Ecto neural progenitor cell (in vitro differentiated cells): ENCODE data around the gene AKR1C3.
"Not testable (repeated sequence)": the region's sequence is repeated elsewhere in the genome, so short reads cannot be mapped to it uniquely, and the experiment has no call there.

Experiments used
- DNase-seq: peaks from one replicate; pipeline ENCODE4 v3.0.0-alpha.2; 2018; ENCODE audit warnings: low spot score

The AKR1C3 gene

DNA sequence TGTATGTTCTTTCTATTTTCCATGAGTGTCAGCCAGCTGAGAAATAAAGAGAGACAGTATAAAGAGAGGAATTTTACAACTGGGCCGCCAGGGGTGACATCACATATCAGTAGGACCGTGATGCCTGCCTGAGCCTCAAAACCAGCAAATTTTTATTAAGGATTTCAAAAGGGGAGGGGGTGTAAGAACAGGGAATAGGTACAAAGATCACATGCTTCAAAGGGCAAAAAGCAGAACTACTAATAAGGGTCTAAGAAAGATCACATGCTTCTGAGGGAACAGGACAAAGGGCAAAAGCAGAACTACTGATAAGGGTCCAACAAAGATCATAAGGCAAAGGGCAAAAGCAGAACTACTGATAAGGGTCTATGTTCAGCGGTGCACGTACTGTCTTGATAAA is 43.5 kb downstream of the AKR1C3 start:
- not testable (repeated sequence) for DNase-seq

DNA sequence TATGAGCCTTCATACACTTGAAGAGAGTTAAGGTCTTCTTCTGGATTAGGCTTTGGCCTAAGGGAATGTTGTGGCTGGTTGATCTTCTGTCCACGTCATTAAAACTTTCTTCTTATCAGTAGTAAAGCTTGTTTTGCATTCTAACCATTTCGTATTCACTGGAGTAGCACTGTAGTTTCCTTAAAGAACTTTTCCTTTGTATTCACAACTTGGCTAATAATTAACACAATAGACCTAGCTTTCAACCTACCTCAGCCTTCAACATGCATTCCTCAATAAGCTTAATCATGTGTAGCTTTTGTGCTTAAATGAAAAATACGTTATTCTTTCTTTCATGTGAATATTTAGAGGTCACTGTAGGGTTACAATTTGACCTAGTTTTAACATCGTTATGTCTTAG is 48.0 kb downstream of the AKR1C3 start:
- no peak for DNase-seq

DNA sequence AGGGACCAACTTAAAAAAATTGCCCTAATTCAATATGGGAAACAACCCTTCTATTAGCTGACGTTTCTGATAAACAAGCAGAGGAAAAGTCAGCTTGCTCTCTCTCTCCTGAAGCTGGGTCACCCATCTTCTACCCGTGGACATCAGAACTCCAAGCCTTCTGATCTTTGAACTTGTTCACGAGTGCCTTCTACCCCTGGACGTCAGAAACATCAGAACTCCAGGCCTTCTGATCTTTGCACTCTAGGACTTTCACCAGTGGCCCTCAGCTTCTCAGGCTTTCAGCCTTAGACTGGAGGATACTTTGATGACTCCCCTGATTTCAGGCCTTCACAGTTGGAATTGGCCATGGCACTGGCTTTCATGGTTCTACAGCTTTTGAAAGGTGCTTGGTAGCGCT is 48.9 kb downstream of the AKR1C3 start:
- DNase-seq, result no peak

DNA sequence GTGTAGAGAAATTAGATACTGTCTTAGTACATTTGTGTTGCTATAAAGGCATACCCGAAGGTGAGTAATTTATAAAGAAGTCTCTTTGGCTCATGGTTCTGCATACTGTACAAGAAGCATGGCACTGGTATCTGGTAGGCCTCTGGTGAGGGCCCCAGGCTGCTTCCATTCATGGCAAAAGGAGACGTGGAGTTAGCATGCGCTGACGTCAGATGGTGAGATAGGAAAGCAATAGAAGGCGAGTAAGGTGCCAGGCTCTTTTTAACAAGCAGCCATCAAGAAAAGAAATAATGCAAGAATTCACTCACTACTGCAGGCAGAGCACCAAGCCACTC is 52.7 kb downstream of the AKR1C3 start:
- DNase-seq, result no peak

DNA sequence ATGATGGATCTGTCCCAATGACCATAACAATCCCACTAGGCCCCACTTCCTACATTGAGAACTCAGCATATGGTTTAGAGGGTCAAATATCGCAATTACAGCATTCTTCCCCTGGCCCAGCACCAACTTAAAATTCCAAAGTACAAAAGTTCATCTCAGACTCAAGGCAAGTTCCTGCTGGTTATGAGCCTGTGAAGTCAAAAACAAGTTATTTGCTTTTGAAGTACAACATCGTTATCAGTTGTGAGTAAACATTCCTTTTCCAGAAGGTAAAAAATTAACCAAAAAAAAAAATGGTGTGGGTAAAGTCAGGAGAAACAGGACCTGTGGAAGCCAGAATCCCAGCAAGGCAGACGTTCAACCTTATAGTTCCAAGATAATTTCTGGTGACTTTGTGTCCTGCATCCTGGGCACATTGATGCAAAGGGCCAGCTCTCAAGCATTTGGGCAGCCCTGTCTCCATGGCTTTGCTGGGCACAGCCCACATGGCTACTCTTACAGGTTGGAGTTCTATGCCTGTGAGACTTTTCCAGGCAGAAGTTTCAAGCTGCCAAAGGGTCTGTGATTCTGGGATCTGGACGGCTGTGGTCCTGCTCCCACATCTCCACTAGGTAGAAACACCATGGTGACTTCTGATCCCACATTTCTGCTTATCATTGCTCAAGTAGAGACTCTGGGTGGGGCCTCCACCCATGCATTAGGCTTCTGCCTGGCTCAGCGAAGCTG is 53.2 kb downstream of the AKR1C3 start:
- DNase-seq, result no peak

DNA sequence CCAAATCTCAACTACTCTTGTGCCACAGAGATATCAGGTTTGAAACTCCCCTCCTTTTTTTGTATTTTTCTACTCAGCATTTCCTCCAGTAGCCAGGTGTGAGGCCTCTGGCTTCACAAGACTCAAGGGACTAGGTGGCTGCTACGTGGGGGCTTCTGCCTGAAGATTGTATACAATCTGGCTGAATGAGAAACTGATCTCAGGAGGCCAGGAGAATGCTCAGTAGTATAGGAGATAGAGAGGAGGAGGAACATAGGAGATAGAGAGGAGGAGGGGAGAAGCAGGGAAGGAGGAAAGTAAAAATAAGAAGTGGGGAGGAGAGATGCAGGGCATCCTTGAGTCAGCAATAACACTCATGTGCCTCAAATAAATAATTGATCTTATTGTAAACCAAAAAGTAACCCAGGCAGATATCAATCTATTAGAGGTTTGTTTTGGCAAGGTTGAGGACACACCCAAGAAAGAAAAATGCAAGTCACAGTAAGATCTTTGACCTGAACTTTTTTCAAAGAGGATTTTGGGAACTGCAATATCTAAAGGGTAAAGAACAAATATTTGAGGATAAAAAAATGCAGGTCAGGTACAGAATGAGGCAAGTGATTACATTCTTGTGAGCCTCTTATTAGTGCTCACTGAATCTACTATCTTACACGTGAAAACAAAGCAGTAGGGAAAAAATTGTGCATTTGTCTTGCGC is 53.9 kb downstream of the AKR1C3 start:
- DNase-seq, result no peak

DNA sequence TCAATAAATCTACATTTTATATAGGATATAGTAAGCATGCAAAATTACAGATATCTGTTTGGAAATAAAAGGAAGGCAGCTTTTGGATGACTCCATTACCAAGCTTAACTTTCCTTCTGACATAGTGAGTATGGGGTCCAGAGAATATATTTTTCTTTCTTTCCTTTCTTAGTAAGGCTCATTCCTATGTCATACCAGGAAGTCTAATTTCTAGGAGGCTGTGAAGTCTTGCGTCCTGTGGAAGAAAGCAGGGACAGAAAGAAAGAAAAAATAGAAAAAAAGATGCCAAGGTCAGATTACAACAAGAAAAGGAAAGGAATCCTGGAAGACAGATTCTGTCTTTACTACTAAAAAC is 54.4 kb downstream of the AKR1C3 start:
- no peak for DNase-seq

DNA sequence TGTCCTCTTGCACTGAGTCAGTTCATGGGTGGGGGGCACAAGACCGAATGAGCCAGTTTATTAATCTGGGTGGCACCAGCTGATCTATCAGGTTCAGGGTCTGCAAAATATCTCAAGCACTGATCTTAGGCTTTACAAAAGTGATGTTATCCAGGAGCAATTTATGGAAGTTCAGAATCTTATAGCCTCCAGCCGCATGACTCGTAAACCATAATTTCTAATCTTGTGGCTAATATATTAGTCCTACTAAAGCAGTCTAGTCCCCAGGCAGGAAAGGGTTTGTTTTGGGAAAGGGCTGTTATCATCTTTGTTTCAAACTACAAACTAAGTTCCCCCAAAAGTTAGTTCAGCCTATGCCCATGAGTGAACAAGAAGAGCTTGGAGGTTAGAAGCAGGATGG is 56.9 kb downstream of the AKR1C3 start:
- no peak for DNase-seq

DNA sequence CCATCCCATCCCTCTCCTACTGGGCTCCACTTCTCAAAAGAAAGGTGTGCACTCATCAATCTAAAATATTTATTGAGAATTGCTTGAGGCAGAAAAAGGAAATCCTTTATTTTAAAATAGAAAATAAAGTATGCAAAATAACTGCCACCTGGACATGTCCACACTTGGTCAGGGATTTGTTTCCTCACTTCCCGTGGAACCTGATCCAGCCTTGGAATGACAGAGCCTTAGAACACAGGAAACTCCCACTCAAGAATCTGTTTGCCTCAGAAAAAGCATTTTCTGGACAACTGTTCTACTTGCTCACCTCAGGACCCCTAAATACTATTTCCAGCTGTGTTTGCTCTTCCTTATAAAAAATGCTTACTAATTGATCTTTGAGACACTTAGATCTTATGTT is 61.7 kb downstream of the AKR1C3 start:
- DNase-seq, result no peak
